GM18511 (cell line): ENCODE measurements around the gene ZNF155.

Experiments used
- ATAC-seq: cut with Tn5 transposase; IDR thresholded peaks from one replicate; pipeline ENCODE4 v1.9.1; 2021; ENCODE audit warnings: mild to moderate bottlenecking, moderate library complexity; ENCODE audit not compliant: unreplicated experiment

ZNF155 gene

DNA sequence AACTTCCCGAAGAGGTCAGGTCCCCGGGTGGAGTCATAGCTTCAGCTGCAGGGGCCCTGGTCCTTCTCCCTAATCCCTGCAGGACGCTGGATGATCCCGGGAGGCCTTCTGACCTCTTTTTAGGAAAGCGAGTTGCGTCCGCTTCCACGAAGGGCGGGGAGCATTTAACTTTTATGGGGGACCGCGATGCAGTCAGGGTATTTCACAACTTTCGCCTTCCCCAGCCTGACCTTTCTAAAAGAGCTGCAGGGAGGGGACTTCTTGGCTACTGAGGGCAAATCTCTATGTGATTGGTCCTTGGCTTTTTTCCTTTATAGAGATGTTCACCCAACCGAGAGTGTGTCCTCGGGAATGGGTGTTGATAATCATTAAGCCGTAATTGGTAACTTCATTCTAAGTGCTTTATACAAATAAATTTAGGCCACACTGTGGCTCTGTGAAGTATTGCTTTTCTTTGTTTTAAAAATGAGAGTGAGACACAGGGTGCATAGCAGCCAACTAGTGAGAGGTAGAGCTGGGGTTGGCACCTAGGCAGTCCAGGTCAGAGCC is 19.5 kb downstream of the ZNF155 start:
- ATAC-seq, result peak; percentile 42

DNA sequence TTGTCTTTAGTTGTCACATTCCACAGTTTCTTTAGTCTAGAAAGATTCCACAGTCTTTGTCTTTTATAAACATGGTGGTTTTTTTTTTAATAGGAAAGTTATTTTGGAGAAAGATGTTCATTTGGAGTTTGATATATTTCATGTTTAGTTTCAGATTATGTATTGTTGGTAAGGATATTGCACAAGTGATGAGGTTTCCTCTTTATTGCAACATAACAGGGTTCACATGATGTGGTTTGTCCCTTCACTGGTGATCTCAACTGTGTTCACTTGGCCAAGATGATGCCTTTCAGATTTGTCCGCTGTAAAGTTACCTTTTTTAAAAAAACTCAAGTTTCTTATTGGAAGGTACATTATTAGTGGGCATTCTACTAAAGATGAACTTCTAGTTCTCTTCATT is 22.0 kb downstream of the ZNF155 start:
- ATAC-seq, result no peak

DNA sequence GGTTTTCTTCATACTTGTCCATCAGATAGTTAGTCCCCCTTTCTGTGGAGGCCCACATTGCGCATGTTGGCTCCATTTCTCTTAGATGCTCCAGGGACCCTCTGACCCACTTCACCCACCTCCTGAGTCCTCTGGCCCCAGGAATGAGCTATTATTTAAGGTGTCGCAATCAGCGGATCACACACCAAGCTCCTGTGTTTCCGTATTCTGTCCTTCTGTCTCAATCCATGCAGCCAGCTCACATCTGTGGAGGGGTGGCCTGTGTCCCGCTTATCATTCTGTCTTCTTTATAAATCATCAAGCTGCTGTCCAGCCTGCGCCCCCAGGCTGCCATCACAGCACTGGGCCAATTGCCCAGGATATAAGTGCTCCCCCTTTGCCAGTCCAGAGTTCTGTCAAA is 23.5 kb downstream of the ZNF155 start:
- ATAC-seq, result no peak

DNA sequence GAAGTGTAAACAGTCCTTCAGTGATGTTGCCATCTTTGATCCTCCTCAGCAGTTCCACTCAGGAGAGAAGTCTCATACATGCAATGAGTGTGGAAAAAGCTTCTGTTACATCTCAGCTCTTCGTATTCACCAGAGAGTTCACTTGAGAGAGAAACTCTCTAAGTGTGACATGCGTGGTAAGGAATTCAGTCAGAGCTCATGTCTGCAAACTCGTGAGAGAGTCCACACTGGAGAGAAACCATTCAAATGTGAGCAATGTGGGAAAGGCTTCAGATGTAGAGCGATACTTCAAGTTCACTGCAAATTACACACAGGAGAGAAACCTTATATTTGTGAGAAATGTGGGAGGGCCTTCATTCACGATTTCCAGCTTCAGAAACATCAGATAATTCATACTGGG is 26.5 kb downstream of the ZNF155 start:
- no peak for ATAC-seq

DNA sequence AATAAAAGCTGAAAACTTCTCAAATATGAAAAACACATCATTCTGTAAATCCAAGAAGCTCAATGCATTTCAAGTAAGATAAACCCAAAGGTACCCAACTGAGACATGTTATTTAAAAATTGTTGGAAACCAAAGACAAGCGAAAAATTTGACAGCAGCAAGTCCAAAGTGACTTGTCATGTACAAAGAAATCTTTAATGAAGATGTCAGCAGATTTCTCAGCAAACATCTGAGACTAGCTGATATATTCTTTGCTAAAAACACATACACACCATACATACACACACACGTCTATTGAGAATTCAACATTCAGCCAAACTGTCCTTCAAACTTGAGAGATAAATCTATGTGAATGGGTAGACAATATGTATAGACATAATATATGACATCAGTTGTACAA is 35.5 kb downstream of the ZNF155 start:
- ATAC-seq, result no peak

DNA sequence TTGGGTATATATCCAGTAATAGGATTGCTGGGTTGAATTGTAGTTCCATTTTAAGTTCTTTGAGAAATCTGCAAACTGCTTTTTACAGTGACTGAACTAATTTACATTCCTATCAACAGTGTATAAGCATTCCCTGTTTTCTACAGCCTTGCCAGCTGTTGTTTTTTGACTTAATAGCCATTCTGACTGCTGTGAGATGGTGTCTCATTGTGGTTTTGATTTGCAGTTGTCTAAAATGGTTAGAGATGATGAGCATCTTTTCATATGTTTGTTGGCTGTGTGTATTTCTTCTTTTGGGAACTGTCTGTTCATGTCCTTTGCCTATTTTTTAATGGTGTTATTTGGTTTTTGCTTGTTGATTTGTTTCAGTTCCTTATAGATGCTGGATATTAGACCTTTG is 37.2 kb downstream of the ZNF155 start:
- ATAC-seq, result no peak

DNA sequence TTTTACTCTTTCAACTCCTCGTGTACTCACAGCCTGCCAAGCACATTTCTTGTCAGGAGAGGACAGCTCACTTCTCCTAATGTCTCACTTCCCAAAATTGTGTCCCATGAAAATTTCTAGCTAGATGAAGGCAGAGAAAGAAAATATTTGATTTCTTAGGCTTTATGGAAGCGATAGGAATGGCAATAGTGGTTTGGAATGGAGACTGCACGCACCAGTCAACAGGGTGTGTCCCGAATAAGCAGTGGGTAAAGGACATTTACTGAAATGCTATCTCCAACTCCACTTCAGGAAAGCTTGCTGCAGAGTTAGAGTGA is 40.9 kb downstream of the ZNF155 start:
- peak; percentile 17 for ATAC-seq

DNA sequence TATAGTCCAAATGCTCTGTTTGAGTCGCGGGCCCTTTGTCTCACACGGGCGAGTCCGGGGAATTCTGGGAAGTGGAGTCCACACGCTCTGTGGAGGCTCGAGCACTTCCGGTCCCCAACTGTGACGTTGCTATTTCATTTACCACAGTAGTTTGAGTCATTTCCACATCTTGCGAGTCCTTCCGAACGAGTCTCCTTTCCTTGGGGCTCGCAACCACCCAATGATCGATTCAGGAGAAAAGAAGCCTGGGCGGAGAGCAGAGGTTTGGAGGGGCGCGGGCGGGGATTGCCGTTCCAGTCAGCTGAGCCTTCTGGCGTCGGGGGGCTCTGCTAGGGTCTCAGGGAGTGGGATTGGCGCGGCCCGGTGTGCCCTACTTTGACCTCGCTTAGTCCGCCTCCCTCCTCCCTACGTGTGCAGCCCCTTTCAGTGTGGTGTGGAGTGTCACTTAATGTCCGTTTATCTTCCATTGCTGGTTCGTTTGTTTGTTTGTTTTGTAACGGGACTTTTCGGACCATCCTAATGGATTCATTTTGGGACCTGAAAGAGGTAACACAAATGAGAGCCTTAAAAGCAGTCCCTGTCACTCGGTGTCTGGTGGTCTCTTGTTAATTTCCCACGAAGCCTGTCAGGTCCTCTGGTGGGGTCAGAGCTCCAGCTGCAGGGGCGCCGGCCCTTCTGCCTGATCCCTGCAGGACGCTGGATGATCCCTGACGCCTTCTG is 41.4 kb downstream of the ZNF155 start, which contains the start of gene ZNF222:
Gene ZNF222, plus strand, starts transcription at position 163 of the 720 bp plus-strand sequence. Its CDS starts 58 bp downstream, at position 221.
- ATAC-seq, result peak; percentile 100

DNA sequence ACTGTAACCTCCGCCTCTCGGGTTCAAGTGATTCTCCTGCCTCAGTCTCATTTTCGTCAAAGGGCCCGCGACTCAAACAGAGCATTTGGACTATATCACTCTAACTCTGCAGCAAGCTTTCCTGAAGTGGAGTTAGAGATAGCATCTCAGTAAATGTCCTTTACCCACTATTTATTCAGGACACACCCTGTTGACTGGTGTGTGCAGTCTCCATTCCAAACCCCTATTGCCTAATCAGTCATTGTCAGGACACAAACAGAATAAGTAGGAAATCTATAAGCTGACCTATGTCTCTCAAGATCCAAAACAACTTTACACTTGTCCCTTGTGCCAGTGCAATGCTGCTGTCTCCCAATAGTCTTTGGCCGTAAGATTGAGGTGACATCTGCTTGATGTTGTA is 42.6 kb downstream of the ZNF155 start:
- ATAC-seq, result no peak

DNA sequence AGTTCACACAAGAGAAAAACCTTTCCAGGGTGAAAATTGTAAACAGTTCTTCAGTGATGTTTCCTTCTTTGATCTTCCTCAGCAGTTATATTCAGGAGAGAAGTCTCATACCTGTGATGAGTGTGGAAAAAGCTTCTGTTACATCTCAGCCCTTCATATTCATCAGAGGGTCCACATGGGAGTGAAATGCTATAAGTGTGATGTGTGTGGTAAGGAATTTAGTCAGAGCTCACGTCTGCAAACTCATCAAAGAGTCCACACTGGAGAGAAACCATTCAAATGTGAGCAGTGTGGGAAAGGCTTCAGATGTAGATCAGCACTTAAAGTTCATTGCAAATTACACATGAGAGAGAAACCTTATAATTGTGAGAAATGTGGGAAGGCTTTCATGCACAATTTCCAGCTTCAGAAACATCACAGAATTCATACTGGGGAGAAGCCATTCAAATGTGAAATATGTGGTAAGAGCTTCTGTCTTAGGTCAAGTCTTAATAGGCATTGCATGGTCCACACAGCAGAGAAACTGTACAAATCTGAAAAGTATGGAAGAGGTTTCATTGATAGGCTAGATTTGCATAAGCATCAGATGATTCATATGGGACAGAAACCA is 48.1 kb downstream of the ZNF155 start:
- no peak for ATAC-seq

DNA sequence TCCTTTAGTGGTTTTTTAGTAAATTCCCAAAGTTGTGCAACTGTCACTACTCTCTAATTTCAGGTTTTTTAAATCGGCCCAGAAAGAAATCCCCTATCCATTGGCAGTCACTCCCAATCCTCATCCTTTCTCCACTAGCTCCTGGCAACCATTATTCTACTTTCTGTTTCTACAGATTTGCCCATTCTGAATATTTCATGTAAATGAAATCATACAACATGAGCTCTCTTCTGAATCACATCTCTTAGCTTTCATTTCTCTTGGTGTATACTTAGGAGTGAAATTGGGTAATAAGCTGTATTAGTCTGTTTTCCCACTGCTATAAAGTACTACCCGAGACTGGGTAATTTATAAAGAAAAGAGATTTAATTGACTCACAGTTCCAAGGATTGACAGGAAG is 58.2 kb downstream of the ZNF155 start:
- no peak for ATAC-seq
